BE2C (cell line): ENCODE data around the gene RNPEP. TPM values are rescaled to one million over a fixed set of nuclear protein-coding genes. Genes with fewer than 3 reads are reported as not detected.

ENCODE experiments used
- DNase-seq: peaks from one replicate; pipeline ENCODE4 v3.0.0-alpha.2; 2020
- H3K27me3 ChIP-seq: fragments of 250-450 bp; sonication (Bioruptor Pico); 2 replicates; pipeline ENCODE4 v1.5.1; 2020; ENCODE audit warnings: mild to moderate bottlenecking
- H3K36me3 ChIP-seq: fragments of 250-450 bp; sonication (Bioruptor Pico); 2 replicates; pipeline ENCODE4 v1.5.1; 2020; ENCODE audit warnings: mild to moderate bottlenecking
- H3K4me1 ChIP-seq: fragments of 250-450 bp; sonication (Bioruptor Pico); 2 replicates; pipeline ENCODE4 v1.5.1; 2020
- H3K4me3 ChIP-seq: 2 replicates; pipeline ENCODE4 v1.5.1; 2011; ENCODE audit warnings: low read depth, low read length
- H3K9me3 ChIP-seq: fragments of 250-450 bp; sonication (Bioruptor Pico); 2 replicates; pipeline ENCODE4 v1.5.1; 2020
- polyA plus RNA-seq: library from polyadenylated mRNA; unstranded; fragments of >200 nt; gene quantifications from one replicate; pipeline ENCODE4 v1.2.1, GENCODE V29; 2012; ENCODE audit warnings: low read depth, missing spikeins; ENCODE audit not compliant: insufficient read length, insufficient read depth
- TF ChIP-seq, protein P1 (sequence below): IDR thresholded peaks from 2 replicates; pipeline ENCODE4 v1.5.1; 2012; ENCODE audit warnings: mild to moderate bottlenecking, low read depth, low read length

Gene RNPEP
- polyA plus RNA-seq = 49.1 TPM

DNA sequence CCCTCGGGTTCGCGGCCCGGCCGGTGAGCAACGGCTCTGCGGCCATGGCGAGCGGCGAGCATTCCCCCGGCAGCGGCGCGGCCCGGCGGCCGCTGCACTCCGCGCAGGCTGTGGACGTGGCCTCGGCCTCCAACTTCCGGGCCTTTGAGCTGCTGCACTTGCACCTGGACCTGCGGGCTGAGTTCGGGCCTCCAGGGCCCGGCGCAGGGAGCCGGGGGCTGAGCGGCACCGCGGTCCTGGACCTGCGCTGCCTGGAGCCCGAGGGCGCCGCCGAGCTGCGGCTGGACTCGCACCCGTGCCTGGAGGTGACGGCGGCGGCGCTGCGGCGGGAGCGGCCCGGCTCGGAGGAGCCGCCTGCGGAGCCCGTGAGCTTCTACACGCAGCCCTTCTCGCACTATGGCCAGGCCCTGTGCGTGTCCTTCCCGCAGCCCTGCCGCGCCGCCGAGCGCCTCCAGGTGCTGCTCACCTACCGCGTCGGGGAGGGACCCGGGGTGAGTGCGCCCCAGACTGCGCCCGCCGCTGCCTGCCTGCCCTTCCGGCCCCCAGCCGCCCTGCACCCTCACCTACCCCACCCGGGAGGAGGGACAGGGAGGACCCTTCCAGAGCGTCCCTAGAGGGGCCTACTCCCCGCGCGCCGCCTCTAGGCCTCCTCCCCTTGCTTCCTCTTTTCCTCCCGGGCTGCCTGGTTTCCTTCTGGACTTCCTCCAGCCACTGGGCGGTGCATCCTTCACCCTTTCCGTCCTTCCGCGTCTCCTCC is at the start of gene RNPEP:
Gene RNPEP, plus strand, starts transcription at position 26 of the 757 bp plus-strand sequence. Its CDS starts 19 bp downstream, at position 45.
- peak; percentile 77 for DNase-seq
- TF ChIP-seq, protein P1, sequence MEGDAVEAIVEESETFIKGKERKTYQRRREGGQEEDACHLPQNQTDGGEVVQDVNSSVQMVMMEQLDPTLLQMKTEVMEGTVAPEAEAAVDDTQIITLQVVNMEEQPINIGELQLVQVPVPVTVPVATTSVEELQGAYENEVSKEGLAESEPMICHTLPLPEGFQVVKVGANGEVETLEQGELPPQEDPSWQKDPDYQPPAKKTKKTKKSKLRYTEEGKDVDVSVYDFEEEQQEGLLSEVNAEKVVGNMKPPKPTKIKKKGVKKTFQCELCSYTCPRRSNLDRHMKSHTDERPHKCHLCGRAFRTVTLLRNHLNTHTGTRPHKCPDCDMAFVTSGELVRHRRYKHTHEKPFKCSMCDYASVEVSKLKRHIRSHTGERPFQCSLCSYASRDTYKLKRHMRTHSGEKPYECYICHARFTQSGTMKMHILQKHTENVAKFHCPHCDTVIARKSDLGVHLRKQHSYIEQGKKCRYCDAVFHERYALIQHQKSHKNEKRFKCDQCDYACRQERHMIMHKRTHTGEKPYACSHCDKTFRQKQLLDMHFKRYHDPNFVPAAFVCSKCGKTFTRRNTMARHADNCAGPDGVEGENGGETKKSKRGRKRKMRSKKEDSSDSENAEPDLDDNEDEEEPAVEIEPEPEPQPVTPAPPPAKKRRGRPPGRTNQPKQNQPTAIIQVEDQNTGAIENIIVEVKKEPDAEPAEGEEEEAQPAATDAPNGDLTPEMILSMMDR = no peak; the same call in 1 of the 2 replicates
- Histone ChIP-seq H3K9me3 (no peaks in the 10 kb centered on the region), H3K36me3 (no peaks in the 10 kb centered on the region), H3K27me3 (no peaks in the 10 kb centered on the region), H3K4me3 (peak within 1 kb of the TSS; percentile 68), H3K4me1 (no peaks in the 10 kb centered on the region)

DNA sequence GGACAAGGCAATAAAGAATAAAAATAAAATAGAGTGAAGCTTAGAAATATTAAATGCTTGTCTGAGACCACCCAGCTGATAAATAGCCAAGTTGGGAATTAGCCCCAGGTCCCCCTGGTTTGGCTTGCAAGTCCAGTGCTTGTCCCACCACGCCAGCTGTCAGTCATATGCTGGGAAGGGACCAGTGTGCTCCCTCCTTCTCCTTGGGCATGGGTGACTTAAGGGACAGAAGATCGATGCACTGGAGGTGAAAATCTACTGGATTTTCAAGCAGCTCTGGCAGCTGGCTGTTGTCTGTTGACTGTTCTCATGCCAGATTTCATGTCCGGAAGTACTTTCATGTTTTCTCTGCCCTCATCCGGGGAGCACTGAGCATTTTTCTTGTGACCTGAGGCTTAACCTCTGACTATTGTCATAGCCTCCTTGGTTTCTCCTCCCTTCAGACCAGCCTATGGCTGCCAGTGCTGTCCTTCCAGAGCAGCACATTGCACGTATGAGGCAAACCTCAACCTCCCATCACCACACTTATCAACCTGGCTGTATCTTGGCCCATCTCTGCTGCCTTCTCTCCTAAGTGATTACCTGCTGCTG is 48.5 kb upstream of the RNPEP start:
- no peaks in the 10 kb centered on the region for H3K27me3 ChIP-seq
- TF ChIP-seq, protein P1 = no peak
- DNase-seq = no peak

DNA sequence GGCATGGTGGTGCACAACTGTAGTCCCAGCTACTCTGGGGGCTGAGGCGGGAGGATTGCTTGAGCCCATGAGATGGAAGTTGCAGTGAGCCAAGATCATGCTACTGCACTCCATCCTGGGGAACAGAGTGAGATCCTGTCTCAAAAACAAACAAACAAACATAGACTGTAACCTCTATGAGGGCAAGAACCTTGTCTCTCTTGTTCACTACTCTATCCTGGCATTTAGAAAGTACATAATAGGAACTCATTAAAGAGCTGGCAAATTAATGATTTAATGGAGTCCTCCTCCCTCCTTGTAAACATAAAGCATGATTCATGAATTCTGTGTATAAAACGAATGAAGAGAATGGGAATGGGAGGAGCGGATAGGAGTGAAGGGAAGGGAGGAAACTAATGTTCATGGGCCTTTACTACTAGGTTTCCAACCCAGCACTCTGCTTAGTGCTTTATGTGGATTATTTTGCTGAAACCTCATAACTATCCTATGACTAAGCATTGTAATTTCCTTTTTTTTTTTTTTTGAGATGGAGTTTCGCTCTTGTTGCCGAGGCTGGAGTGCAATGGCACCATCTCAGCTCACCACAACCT is 44.7 kb upstream of the RNPEP start:
- Histone ChIP-seq H3K9me3 (no peaks in the 10 kb centered on the region), H3K36me3 (no peaks in the 10 kb centered on the region), H3K27me3 (no peaks in the 10 kb centered on the region), H3K4me1 (no peaks in the 10 kb centered on the region), H3K4me3 (no peak overlapping the region)
- no peak for DNase-seq
- TF ChIP-seq, protein P1 = no peak

More for the DNA sequence above, 48.5 kb upstream of the RNPEP start:
- H3K4me1 ChIP-seq = no peaks in the 10 kb centered on the region
- H3K36me3 ChIP-seq = no peaks in the 10 kb centered on the region
- no peaks in the 10 kb centered on the region for H3K9me3 ChIP-seq
- H3K4me3 ChIP-seq = no peak overlapping the region

DNA sequence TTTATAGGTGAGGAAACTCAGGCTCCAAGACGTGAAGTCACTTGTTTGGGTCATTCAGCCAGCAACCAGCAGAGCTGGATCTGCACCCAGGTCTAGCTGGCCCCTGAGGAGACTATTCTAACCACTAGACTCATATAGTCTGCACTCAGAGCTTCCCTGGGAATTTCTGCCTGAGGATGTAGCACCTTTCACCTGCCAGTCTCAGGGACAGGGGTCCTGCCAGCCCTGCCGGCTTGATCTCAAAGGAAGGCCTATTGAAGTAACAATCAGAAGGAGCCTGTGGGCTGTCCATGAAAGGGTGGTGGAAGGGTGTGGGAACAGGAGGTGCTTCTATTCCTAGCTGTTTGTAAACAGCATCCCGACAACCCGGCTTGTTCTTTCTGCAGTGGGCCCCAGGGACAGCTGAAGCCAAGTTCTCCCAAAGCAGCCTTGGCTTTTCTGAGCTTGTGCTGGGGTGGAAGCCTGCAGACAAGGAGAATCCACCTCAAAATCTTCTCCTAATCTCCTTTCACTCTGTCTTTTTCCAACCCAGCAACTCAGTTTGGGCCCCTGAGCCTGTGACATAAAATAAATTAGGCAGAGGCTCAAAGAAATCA is 43.9 kb upstream of the RNPEP start:
- TF ChIP-seq, protein P1 = no peak
- no peaks in the 10 kb centered on the region for H3K27me3 ChIP-seq
- H3K36me3 ChIP-seq = no peaks in the 10 kb centered on the region
- no peak overlapping the region for H3K4me3 ChIP-seq
- no peaks in the 10 kb centered on the region for H3K9me3 ChIP-seq
- no peaks in the 10 kb centered on the region for H3K4me1 ChIP-seq
- DNase-seq = no peak

DNA sequence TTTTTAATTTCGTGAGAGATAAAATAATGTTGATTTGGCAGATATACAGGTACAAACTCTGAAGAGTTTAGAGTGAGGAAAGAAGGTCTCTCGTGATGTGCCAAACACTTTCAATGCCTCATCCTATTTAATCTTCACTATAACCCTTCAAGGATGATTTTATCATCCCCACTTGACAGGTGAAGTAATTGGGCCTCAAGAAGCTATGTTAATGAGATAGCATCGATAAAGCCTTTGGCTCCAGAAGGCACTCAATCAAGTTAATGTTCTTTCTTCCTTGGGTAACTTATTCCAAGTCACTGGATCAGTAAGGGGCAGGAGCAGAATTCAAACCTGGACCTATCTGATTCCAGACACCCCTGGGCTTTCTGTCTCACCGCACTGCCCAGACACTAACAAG is 43.3 kb upstream of the RNPEP start:
- no peaks in the 10 kb centered on the region for H3K36me3 ChIP-seq

More for the DNA sequence above, 43.3 kb upstream of the RNPEP start:
- Histone ChIP-seq H3K27me3 (no peaks in the 10 kb centered on the region), H3K4me3 (no peak overlapping the region), H3K9me3 (no peaks in the 10 kb centered on the region), H3K4me1 (no peaks in the 10 kb centered on the region)
- TF ChIP-seq, protein P1 = no peak
- DNase-seq = no peak
